SKM-1 treated with dmso at 0.1 percent for 144 hours (cell line): Measurements from ENCODE around the gene SV2B.
A peak's percentile ranks its signal among the peaks of the same experiment; 100 is the strongest.

Experiments used
- DNase-seq: peaks from one replicate; lab custom pipeline; 2025; ENCODE audit not compliant: unreplicated experiment; lab: John Stamatoyannopoulos, UW

Gene SV2B

DNA sequence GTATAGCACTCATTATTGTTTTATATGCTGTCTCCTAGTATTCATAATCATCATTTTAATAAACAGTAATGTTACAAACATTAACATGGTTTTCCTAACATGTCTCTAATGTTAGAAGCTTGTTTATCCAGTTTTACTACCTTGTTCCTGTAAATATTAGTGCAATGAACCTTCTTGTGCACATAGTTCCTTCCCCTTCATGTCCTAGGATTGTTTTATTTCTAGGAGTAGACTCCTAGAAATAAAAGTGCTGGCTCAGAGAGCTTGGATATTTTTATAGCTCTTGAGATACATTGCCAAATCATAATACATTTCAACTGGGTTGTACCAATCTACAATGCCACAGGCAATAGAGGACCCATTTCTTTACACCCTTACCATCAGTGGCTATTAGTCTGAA is 161.3 kb downstream of the SV2B start:
- DNase-seq, result no peak

GRCh38 chr15:91263632-91264531 is 163.8 kb downstream of the SV2B start:
- no peak for DNase-seq

DNA sequence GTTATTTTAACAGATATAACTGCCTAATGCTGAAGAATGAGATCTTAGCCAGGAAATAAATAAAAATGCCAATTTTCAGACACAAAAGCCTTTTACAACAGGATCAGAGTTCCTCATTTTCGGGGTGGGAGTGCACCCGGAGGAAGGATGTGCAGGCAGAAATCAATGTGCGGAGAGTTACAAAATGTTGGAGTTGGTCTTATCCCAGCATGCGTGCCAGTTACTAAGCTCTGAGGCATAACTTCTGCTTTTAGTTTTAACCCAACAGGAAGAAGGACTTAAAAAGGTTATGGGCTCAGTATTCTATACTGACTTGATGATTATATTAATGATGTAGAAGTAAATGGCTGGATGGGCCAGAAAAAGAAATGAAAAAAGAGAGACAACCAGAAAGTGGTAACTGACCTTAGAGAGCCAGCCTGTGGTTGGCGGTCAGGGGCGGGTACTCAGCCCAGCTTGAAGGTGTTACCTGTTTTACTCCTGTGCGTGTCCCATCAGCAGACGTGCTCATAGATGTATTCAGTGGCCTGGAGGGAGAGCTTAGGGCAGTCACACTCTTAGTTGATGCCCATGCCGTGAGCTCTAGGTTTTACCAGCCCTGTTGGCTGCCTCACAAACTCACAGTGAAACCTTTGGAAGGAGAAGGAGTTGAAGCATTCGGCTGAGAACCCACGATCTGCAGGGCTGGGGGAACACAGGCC is 164.7 kb downstream of the SV2B start:
- peak; percentile 96 for DNase-seq

GRCh38 chr15:91265416-91265940 is 165.4 kb downstream of the SV2B start:
- peak; percentile 25 for DNase-seq

DNA sequence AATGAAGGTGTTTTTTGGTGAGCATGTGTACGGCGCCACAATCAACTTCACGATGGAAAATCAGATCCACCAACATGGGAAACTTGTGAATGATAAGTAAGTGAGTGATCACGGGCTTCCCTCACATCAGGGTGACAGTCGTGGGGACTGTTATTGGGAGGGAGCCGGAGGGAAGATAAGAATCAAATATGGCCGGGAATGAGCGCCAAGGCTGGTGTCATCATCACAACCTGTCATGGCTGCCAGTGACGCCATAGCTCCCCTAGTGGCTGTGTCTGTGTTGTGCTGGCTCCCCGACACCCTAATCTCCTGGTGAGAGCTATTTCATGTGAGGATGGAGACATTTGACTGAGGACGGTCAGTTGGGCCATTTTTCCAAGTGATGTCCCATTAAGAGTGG is 168.5 kb downstream of the SV2B start:
- no peak for DNase-seq

DNA sequence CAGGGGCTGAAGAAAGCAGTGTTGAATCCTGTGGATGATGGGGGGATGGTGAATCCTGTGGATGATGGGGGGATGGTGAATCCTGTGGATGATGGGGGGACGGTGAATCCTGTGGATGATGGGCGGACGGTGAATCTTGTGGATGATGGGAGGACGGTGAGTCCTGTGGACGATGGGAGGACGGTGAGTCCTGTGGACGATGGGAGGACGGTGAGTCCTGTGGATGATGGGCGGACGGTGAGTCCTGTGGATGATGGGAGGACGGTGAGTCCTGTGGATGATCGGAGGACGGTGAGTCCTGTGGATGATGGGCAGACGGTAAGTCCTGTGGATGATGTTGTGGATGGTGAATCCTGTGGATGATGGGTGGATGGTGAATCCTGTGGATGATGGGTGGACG is 170.7 kb downstream of the SV2B start:
- DNase-seq, result no peak

- peak; percentile 59 for DNase-seq
Observed at GRCh38 chr15:91271565-91272153, 171.6 kb downstream of the SV2B start.

DNA sequence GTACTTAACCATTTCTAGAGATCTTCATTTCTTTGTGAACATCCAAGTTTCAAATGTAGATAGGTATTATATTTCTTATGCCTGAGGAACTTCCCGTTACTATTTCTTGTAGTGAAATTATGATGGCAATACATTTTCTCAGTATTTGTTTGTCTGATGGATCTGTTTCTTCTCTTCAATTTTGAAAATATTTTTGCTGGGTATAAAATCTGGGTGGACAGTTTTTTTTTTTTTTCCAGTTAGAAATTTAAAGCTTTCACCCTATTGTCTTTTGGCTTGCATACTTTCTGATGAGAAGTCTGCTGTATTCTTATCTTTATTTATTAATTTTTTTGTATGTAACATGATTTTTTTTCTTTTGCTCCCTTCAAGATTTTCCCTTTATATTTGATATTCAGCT is 175.8 kb downstream of the SV2B start:
- DNase-seq, result no peak

- DNase-seq, result no peak
Observed at GRCh38 chr15:91278951-91279350, 178.9 kb downstream of the SV2B start.

DNA sequence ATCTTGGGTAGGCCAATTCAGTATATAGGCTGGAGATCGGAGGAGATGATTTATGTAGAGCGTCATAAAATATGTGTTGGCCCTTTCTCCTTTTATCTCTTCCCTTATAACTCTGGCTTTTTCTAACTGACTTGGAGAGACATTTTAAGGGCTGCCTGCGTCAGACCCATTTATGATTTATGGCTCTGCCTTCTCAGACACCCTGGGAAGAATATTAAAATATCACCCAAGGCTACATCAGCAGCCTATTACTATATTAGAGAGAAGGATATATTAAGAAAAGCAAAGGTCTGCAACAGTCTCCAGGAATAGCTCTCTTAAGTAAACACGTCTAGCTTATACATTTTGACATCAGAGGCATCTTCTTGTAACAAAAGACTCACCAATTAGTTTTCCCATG is 179.4 kb downstream of the SV2B start:
- DNase-seq, result no peak

GRCh38 chr15:91281947-91282346 is 181.9 kb downstream of the SV2B start:
- no peak for DNase-seq

- DNase-seq, result no peak
Observed at GRCh38 chr15:91282486-91282885, 182.4 kb downstream of the SV2B start.

- DNase-seq, result no peak
Observed at GRCh38 chr15:91283155-91283554, 183.1 kb downstream of the SV2B start.

GRCh38 chr15:91284758-91285466 is 184.9 kb downstream of the SV2B start:
- no peak for DNase-seq

- DNase-seq, result peak; percentile 61
Observed at GRCh38 chr15:91289324-91289723, 189.3 kb downstream of the SV2B start.

DNA sequence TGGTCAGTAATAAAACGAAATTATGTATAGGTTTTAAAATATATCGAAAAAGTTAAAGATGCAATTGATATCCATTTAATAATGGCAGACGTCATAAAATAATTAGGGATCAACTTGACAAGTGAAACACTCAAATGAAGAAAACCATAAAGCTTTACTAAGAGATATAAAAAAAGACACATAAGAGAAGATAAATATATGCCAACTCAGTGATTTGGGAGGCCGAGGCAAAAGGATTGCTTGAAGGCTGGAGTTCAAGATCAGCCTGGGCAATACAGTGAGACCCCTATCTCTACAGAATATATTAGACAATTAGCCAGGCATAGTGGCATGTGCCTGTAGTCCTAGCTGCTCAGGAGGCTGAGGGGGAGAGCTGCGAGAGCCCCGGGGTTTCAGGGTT is 190.5 kb downstream of the SV2B start:
- no peak for DNase-seq

- no peak for DNase-seq
Observed at GRCh38 chr15:91291673-91292072, 191.6 kb downstream of the SV2B start.

DNA sequence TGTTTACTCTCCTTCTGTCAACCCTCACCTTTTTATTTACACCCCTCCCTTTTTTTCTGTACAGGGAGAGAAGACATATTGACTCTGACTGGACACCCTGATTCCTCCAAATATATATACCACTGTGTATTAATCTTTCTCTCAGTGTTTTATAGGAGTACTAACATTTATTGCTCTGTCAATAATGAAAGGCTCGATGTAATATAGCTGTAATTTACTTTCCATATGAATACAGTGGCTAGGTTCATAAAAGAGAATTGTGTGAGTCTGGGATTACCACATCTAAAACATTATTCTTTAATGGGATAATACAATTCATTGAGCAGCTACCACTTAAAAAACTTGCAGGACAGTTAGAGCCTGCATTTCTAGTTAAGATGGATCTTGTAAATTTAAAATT is 194.3 kb downstream of the SV2B start:
- no peak for DNase-seq

DNA sequence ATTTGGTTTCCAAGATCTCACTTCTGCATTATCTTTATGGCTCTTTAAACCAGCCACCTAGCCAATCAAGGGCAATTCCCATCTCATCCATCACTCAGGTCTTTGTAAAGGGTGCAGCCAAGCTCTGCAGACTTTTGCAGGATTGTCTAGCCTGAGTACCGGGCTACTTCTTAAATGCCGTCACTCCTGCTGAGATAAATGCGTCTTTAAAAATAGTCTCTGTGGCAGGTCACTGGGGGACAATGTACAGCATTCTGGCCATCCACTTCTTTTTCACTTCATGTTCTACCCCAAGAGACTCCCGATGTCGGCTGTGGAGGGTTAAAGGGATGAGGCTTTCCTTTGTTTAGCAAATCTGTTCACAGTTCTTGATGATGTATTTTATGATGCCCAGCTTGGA is 194.7 kb downstream of the SV2B start:
- no peak for DNase-seq

GRCh38 chr15:91298101-91298500 is 198.0 kb downstream of the SV2B start:
- DNase-seq, result no peak
